Left ventricle myocardium inferior (tissue), 1 donor: Measurements from ENCODE around the gene FNIP1. TPM values are rescaled to one million over a fixed set of nuclear protein-coding genes. Genes with fewer than 3 reads are reported as not detected.
"Not testable (repeated sequence)": the region's sequence is repeated elsewhere in the genome, so short reads cannot be mapped to it uniquely, and the experiment has no call there.

Experiments
- DNase-seq: peaks from one replicate; pipeline ENCODE4 v3.0.0-alpha.2; 2020
- H3K27ac ChIP-seq: fragments of 200-600 bp; replicated peaks from 2 replicates; pipeline ENCODE4 v1.8.0; 2021
- H3K27me3 ChIP-seq: fragments of 200-600 bp; 2 replicates; pipeline ENCODE4 v1.8.0; 2021; ENCODE audit warnings: low read depth
- H3K36me3 ChIP-seq: fragments of 200-600 bp; 2 replicates; pipeline ENCODE4 v1.8.0; 2021
- H3K4me1 ChIP-seq: fragments of 200-600 bp; 2 replicates; pipeline ENCODE4 v1.8.0; 2021
- H3K4me3 ChIP-seq: fragments of 200-600 bp; 2 replicates; pipeline ENCODE4 v1.8.0; 2021; ENCODE audit warnings: mild to moderate bottlenecking, moderate library complexity
- H3K9me3 ChIP-seq: fragments of 200-600 bp; replicated peaks from 2 replicates; pipeline ENCODE4 v1.8.0; 2021
- CTCF ChIP-seq: fragments of 200-600 bp; IDR thresholded peaks from 2 replicates; pipeline ENCODE4 v1.8.0; 2021; ENCODE audit warnings: antibody characterized with exemption, mild to moderate bottlenecking, borderline replicate concordance
- intact Hi-C: fragments of 100-400 bp; cut with micrococcal nuclease; formaldehyde crosslinking; loops from one replicate; pipeline ENCODE4 v1.11.0; 2022
- total RNA-seq: library from RNA; stranded (reverse); fragmentation: NEBNext Ultra II Directional; extraction: Animal tissue kit (Norgen Biotek cat#: 25700); gene quantifications from one replicate; pipeline ENCODE4 v1.2.1, GENCODE V29; 2021
- donor health status: DM: no; HTN: yes; CAD: no; lungs with severe emphysema.

FNIP1 gene
- total RNA-seq, 1 donor from 2014 or later: 30.6 TPM

- DNase-seq: no peak
- Histone ChIP-seq H3K4me1 (peaks cover 42% of the 10 kb centered on the region), H3K27me3 (no peaks in the 10 kb centered on the region), H3K4me3 (no peak overlapping the region), H3K9me3 (no peaks in the 10 kb centered on the region), H3K36me3 (no peaks in the 10 kb centered on the region), H3K27ac (no peak overlapping the region)
- TF ChIP-seq CTCF: no peak
- intact Hi-C loops: no loop called here
Measured at GRCh38 chr5:131627207-131627865, 169.5 kb downstream of the FNIP1 start.

- Histone ChIP-seq H3K36me3 (no peaks in the 10 kb centered on the region), H3K27me3 (no peaks in the 10 kb centered on the region), H3K4me3 (no peak overlapping the region), H3K9me3 (no peaks in the 10 kb centered on the region), H3K27ac (no peak overlapping the region), H3K4me1 (peaks cover 57% of the 10 kb centered on the region)
- no peak for DNase-seq
- intact Hi-C loops: no loop called here
- no peak for TF ChIP-seq CTCF
Measured at GRCh38 chr5:131622633-131623032, 174.2 kb downstream of the FNIP1 start.

GRCh38 chr5:131621164-131621563 lies 175.7 kb downstream of the FNIP1 start:
- H3K9me3 ChIP-seq, H3K27ac ChIP-seq, H3K36me3 ChIP-seq, H3K27me3 ChIP-seq, DNase-seq, intact Hi-C loops, H3K4me3 ChIP-seq: not testable (repeated sequence)
- H3K4me1 ChIP-seq: peaks cover 50% of the 10 kb centered on the region

GRCh38 chr5:131619102-131619501 lies 177.7 kb downstream of the FNIP1 start:
- no peak overlapping the region for H3K27ac ChIP-seq
- H3K4me3 ChIP-seq: no peak overlapping the region
- DNase-seq: no peak
- no peaks in the 10 kb centered on the region for H3K9me3 ChIP-seq
- H3K36me3 ChIP-seq: no peaks in the 10 kb centered on the region
- peaks cover 59% of the 10 kb centered on the region for H3K4me1 ChIP-seq
- no peaks in the 10 kb centered on the region for H3K27me3 ChIP-seq
- intact Hi-C loops: no loop called here
- TF ChIP-seq CTCF: no peak

- Histone ChIP-seq H3K27me3 (no peaks in the 10 kb centered on the region), H3K36me3 (no peaks in the 10 kb centered on the region), H3K9me3 (no peaks in the 10 kb centered on the region), H3K27ac (no peak overlapping the region), H3K4me3 (no peak overlapping the region), H3K4me1 (peaks cover 52% of the 10 kb centered on the region)
- no peak for DNase-seq
- no peak for TF ChIP-seq CTCF
- intact Hi-C loops: no loop called here
Measured at GRCh38 chr5:131617140-131617822, 179.5 kb downstream of the FNIP1 start.

GRCh38 chr5:131615957-131616356 lies 180.9 kb downstream of the FNIP1 start:
- no peak for TF ChIP-seq CTCF
- H3K27ac ChIP-seq: no peak overlapping the region
- H3K4me3 ChIP-seq: no peak overlapping the region
- H3K36me3 ChIP-seq: no peaks in the 10 kb centered on the region
- no peaks in the 10 kb centered on the region for H3K9me3 ChIP-seq
- intact Hi-C loops: no loop called here
- DNase-seq: no peak
- no peaks in the 10 kb centered on the region for H3K27me3 ChIP-seq
- peaks cover 41% of the 10 kb centered on the region for H3K4me1 ChIP-seq
